Measurements from ENCODE around the gene LYSMD1. TPM values are rescaled to one million over a fixed set of nuclear protein-coding genes. Genes with fewer than 3 reads are reported as not detected.

Gene LYSMD1
- polyA plus RNA-seq, 1 donor (not counting 4 experiments of a cell fraction or from before 2014, with no cell fraction given): 5.6 TPM

GRCh38 chr1:151158326-151158725 is 7.4 kb downstream of the LYSMD1 start:
- no peak overlapping the region for H3K9ac ChIP-seq (ENCODE audit: control insufficient read depth, extremely low read depth, insufficient read depth, low read length)
- H3K9me3 ChIP-seq (ENCODE audit: control insufficient read depth, low read depth, low read length): no peaks in the 10 kb centered on the region
- no peak for TF ChIP-seq CTCF (optimal IDR thresholded peaks at IDR 0.05 in 1 of 3, IDR thresholded peaks at IDR 0.05 in 1 of 3, conservative IDR thresholded peaks at IDR 0.05 in 1 of 3; ENCODE audit: extremely low read depth in 1 of 3, insufficient read depth in 2 of 3, low read length in 3 of 3)
- TF ChIP-seq EZH2 (IDR thresholded peaks at IDR 0.05; ENCODE audit: low read length): no peak
- no peak overlapping the region for H3K4me3 ChIP-seq (ENCODE audit: control insufficient read depth in 2 of 3, extremely low read depth in 1 of 3, insufficient read depth in 2 of 3, low read depth in 1 of 3, low read length in 3 of 3)
- no peaks in the 10 kb centered on the region for H3K27me3 ChIP-seq (ENCODE audit: control insufficient read depth, extremely low read depth, insufficient read depth, low read length)
- dilution Hi-C loops (cut with MboI; ENCODE audit: extremely low pct_ligation_motif_present, low sequenced_read_pairs): no loop called here
- no peak overlapping the region for H3K4me2 ChIP-seq (ENCODE audit: control insufficient read depth, extremely low read depth, insufficient read depth, low read depth, low read length)
- FAIRE-seq: no peak
- no peaks in the 10 kb centered on the region for H3K79me2 ChIP-seq (ENCODE audit: control insufficient read depth, insufficient read depth, low read length)
- no peak overlapping the region for H3K27ac ChIP-seq (ENCODE audit: control insufficient read depth, insufficient read depth, low read length)
- DNase-seq (ENCODE audit: low read depth, low spot score): no peak
- H3K4me1 ChIP-seq (ENCODE audit: control insufficient read depth, extremely low read depth, insufficient read depth, low read length): peaks cover 3% of the 10 kb centered on the region
- H3K9me1 ChIP-seq (ENCODE audit: control insufficient read depth, extremely low read depth, insufficient read depth, low read length): no peaks in the 10 kb centered on the region
- peaks cover 10 to 21% of the 10 kb centered on the region in 2 experiments for H3K36me3 ChIP-seq (ENCODE audit: control insufficient read depth in 2 of 2, extremely low read depth in 1 of 2, insufficient read depth in 2 of 2, low read length in 2 of 2)
- H2AFZ ChIP-seq (ENCODE audit: control insufficient read depth, low read length): no peak overlapping the region
- no peaks in the 10 kb centered on the region for H4K20me1 ChIP-seq (ENCODE audit: control insufficient read depth, extremely low read depth, insufficient read depth, low read length)

- H3K27me3 ChIP-seq (ENCODE audit: control insufficient read depth, extremely low read depth, insufficient read depth, low read length): no peaks in the 10 kb centered on the region
- H3K9ac ChIP-seq (ENCODE audit: control insufficient read depth, extremely low read depth, insufficient read depth, low read length): no peak overlapping the region
- H3K79me2 ChIP-seq (ENCODE audit: control insufficient read depth, insufficient read depth, low read length): no peaks in the 10 kb centered on the region
- no peak overlapping the region for H2AFZ ChIP-seq (ENCODE audit: control insufficient read depth, low read length)
- no peaks in the 10 kb centered on the region for H3K9me1 ChIP-seq (ENCODE audit: control insufficient read depth, extremely low read depth, insufficient read depth, low read length)
- TF ChIP-seq EZH2 (IDR thresholded peaks at IDR 0.05; ENCODE audit: low read length) (no peak), CTCF (optimal IDR thresholded peaks at IDR 0.05 in 1 of 3, IDR thresholded peaks at IDR 0.05 in 1 of 3, conservative IDR thresholded peaks at IDR 0.05 in 1 of 3; ENCODE audit: extremely low read depth in 1 of 3, insufficient read depth in 2 of 3, low read length in 3 of 3) (no peak)
- H3K36me3 ChIP-seq (ENCODE audit: control insufficient read depth in 2 of 2, extremely low read depth in 1 of 2, insufficient read depth in 2 of 2, low read length in 2 of 2): peaks cover 10 to 21% of the 10 kb centered on the region in 2 experiments
- no peaks in the 10 kb centered on the region for H3K9me3 ChIP-seq (ENCODE audit: control insufficient read depth, low read depth, low read length)
- FAIRE-seq: no peak
- DNase-seq (ENCODE audit: low read depth, low spot score): no peak
- dilution Hi-C loops (cut with MboI; ENCODE audit: extremely low pct_ligation_motif_present, low sequenced_read_pairs): no loop called here
- H3K4me2 ChIP-seq (ENCODE audit: control insufficient read depth, extremely low read depth, insufficient read depth, low read depth, low read length): no peak overlapping the region
- H3K4me3 ChIP-seq (ENCODE audit: control insufficient read depth in 2 of 3, extremely low read depth in 1 of 3, insufficient read depth in 2 of 3, low read depth in 1 of 3, low read length in 3 of 3): no peak overlapping the region
- H4K20me1 ChIP-seq (ENCODE audit: control insufficient read depth, extremely low read depth, insufficient read depth, low read length): no peaks in the 10 kb centered on the region
- no peak overlapping the region for H3K27ac ChIP-seq (ENCODE audit: control insufficient read depth, insufficient read depth, low read length)
- H3K4me1 ChIP-seq (ENCODE audit: control insufficient read depth, extremely low read depth, insufficient read depth, low read length): peaks cover 3% of the 10 kb centered on the region
Observed at GRCh38 chr1:151157067-151157531, 8.6 kb downstream of the LYSMD1 start.
